ENCODE results near the gene ZNF324B.
"Not testable (repeated sequence)": the region's sequence is repeated elsewhere in the genome, so short reads cannot be mapped to it uniquely, and the experiment has no call there.

Gene ZNF324B

GRCh38 chr19:58482372-58482771, 30.9 kb downstream of the ZNF324B start:
- no peak for DNase-seq

DNA sequence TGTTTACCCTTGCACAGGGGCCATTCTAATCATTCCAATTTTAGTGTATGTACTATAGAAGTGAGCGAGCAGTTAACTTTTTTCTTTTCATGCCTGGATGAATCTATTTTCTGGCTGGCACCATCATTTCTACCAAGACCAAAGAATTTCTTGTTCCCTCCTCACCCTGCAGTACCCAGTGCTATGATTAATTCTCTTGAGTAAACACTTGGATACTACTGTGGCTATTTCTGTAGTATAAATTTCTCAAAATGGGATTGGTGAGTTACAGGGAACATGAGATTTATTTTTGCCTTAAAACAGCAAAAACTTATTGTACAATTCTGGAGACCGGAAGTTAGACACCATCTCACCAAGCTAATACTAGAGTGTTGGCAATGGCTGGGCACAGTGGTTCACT, 32.4 kb downstream of the ZNF324B start:
- no peak for DNase-seq

DNA sequence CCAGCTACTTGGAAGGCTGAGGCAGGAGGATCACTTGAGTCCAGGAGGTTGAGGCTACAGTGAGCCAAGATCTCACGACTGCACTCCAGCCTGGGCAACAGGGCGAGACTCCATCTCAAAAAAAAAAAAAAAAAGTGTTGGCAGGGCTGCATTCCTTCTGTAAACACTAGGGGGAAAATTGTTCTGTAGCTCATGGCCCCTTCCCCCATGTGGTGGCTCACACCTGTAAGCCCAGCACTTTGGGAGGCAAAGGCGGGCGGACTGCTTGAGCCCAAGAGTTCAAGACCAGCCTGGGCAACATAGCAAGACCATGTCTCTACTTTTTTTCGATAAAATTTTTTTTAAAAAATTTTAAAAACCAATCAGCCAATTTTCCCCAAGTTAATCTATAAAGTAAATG, 32.9 kb downstream of the ZNF324B start:
- DNase-seq, result not testable (repeated sequence)

- DNase-seq, result no peak
Observed at GRCh38 chr19:58491393-58491792, 40.0 kb downstream of the ZNF324B start.

GRCh38 chr19:58492265-58492664, 40.8 kb downstream of the ZNF324B start:
- DNase-seq, result no peak

DNA sequence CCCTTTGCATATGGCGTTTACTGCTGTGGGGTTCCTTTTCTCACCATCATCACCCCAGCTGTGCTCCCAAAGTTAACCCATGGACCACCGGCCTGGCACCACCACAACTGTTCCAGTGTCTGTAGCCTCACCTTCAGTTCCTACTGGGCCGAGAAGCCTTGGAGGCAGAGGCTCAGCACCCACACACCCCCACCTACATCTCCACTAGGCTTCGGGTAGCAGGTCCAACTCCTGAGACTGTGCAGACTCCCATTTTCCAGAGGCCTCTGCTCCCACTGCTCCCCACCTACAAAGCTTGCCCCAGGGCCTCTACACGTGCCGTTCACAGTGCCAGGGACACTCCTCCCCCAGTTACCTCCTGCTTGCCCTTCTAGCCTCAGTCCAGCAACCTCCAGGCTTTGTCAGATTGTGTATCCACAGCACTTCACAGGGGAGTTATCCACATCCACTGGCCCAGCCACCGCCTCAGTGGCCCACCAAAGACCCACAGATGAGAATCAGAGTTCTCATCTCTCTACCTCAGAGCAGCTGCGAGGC, 46.3 kb downstream of the ZNF324B start:
- no peak for DNase-seq

DNA sequence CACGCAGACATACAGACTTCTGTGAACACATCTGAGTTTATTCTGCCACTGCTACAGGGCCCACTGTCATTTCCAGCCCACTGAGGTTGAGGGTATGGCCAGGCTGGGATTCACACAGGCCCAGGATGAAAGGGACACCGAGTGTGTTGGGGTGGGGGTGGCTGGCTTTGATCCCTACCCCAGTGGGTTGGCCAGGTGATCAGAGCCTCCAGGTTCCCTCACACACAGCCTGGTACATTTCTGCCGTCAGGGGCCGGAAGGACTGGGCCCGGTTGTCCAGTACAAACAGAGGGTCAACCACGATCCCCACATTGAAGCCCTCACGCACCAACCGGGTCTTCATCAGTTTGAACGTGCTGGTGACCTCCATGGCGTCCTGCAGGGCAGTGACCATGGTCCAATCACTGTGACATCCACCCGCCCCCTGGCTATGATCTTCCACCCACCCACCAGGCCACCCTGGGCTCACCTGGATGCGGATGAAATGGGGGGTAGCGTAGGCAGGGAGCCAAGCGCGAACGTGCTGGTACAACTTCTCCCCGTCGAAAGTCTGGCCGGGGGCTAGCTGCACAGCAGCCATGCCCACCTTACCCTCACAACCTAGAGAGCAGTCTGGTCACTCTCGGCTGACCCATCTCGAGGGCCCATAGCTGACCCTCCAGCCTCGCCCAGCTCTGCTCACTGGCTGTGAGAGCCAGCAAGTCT, 47.0 kb downstream of the ZNF324B start:
- no peak for DNase-seq

DNA sequence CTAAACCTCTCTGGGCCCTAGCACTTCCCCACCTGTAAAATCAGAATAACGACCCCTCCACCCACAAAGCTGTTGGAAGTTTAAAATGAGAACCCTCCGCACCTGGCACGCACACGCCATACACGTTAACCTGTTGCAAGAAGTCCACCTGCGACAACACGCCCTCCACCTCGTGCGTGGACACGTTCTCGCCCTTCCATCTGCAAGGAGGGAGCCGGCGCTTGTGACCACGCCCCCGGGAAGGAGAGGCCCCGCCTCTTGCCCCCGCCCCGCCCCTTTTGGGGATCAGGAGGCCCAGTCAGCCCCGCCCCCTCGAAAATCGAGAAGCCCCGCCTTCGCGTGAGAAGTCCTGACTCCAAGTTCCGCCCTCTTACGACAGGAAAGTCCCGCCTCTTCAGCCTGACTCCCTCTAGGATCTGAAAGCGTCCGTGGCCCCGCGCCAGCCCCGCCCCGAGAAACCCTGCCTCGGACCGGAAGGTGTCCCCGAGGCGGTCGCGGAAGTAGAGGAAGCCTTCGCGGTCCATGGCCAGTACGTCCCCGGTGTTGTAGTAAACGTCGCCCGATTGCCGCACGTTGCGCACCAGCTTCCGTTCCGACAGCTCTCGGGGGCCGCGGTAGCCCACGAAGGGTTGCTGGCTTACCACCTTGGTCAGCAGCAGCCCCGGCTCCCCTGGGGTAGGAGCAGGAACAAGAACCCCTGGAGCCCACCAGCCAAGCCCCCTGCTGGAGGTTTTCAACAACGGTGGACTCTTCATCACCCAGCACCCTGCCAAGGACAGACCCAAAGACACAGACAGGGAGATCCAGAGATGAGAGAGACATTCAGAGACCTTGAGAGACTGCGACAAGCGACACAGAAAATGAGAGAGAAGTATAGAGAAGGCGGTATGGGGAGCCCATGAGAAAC, 47.9 kb downstream of the ZNF324B start:
- DNase-seq, result no peak

- DNase-seq, result no peak
Observed at GRCh38 chr19:58500242-58500641, 48.8 kb downstream of the ZNF324B start.

Measured in cortex of kidney (tissue), 1 donor.